Heart right ventricle (tissue), 16 donors: ENCODE measurements around the gene CENATAC. TPM values are rescaled to one million over a fixed set of nuclear protein-coding genes. Genes with fewer than 3 reads are reported as not detected.

ENCODE experiments used
- ATAC-seq, 8 donors: fragments of 200-7000 bp; cut with Tn5 transposase; one replicate each; pipeline ENCODE4 v1.9.1; 2020; ENCODE audit warnings: mild to moderate bottlenecking in 8 of 8, moderate library complexity in 8 of 8, moderate number of reproducible peaks in 1 of 8
- DNase-seq, 2 donors: peaks; one replicate each; pipeline ENCODE4 v3.0.0-alpha.2; 2020
- H3K27ac ChIP-seq, 10 donors: fragments of 200-600 bp; sonication (generic) in 2 of 10; one replicate each; pipeline versions ENCODE4 v1.5.0 to v1.8.0; 2020 to 2022; ENCODE audit warnings: mild to moderate bottlenecking in 3 of 10
- H3K27me3 ChIP-seq, 7 donors: fragments of 200-600 bp; one replicate each; pipeline ENCODE4 v1.8.0; 2021 to 2022; ENCODE audit warnings: mild to moderate bottlenecking in 2 of 7
- H3K36me3 ChIP-seq, 9 donors: fragments of 200-600 bp; sonication (generic) in 1 of 9; one replicate each; pipeline versions ENCODE4 v1.5.0 to v1.8.0; 2020 to 2022; ENCODE audit warnings: mild to moderate bottlenecking in 2 of 9
- H3K4me1 ChIP-seq, 9 donors: fragments of 200-600 bp; sonication (generic) in 1 of 9; one replicate each; pipeline versions ENCODE4 v1.5.0 to v1.8.0; 2020 to 2022; ENCODE audit warnings: mild to moderate bottlenecking in 4 of 9
- H3K4me3 ChIP-seq, 10 donors: fragments of 200-600 bp; sonication (generic) in 2 of 10; one replicate each; pipeline versions ENCODE4 v1.5.0 to v1.8.0; 2020 to 2022; ENCODE audit warnings: mild to moderate bottlenecking in 7 of 10, moderate library complexity in 2 of 10
- H3K9me3 ChIP-seq, 11 donors: fragments of 200-600 bp in 10 of 11; sonication (generic) in 2 of 11; one replicate each; pipeline versions ENCODE4 v1.5.0 to v1.8.0; 2013 to 2022; ENCODE audit warnings: mild to moderate bottlenecking in 2 of 11, control low read depth in 1 of 11, moderate library complexity in 1 of 11
- WGBS, 2 donors: extraction: QIAGEN DNeasy Blood & Tissue Kit; methylation state at CpG; one replicate each; pipeline ENCODE4 v1.1.7; 2013; ENCODE audit warnings: inconsistent platforms in 1 of 2; 5-methylcytosine and 5-hydroxymethylcytosine counted together
- intact Hi-C, 10 donors: fragments of 100-400 bp; cut with DNase I; formaldehyde crosslinking; loops; one replicate each; pipeline versions ENCODE4 v1.11.1 to v1.14.2; 2022
- polyA plus RNA-seq, 2 donors: library from polyadenylated mRNA; stranded (reverse); fragments of 200-250 nt; gene quantifications; one replicate each; pipeline ENCODE4 v1.2.3, GENCODE V29; 2013
- total RNA-seq, 10 donors: library from RNA; stranded (reverse); fragmentation: NEBNext Ultra II Directional in 3 of 10; extraction: Animal tissue kit (Norgen Biotek cat#: 25700) in 3 of 10; gene quantifications; one replicate each; pipeline versions ENCODE4 v1.2.1 to v1.2.4, GENCODE V29; 2021 to 2023
- TF ChIP-seq, protein P1 (sequence below), 9 donors: fragments of 200-600 bp; sonication (generic) in 2 of 9; IDR thresholded peaks; one replicate each; pipeline versions ENCODE4 v1.5.0 to v1.8.0; 2021 to 2022; ENCODE audit warnings: antibody characterized with exemption in 9 of 9, mild to moderate bottlenecking in 5 of 9, moderate library complexity in 1 of 9
- donor health status: Arrhythmogenic right ventricular cardiomyopathy.
- donor health status: ischemic (EF 13 %, LVEDD 7.1; RV severe dilation, severe dysfunction).
- donor health status: healthy with polysubstance abuse.
- donor health status: DM: no; HTN: yes; CAD: no.
- donor health status: DM: no; HTN: no; CAD: no.
- donor health status: ischemic (EF 25% LVEDD 6.9; RV normal size, moderate dysfunction).
- donor health status: ischemic (EF 25% LVEDD 5.7; RV mildly dilated, moderate dysfunction).
- donor health status: healthy.
- donor health status: DM: yes; HTN: yes; CAD: no.
- donor health status: Ischemic cardiomyopathy.
- donor health status: ischemic (EF 35%, LVEDD 5.7; RV mildly dilated, moderate dysfunction).
- donor health status: nonischemic (EF 11% LVEDD 7.7; RV severe dilation, severe dysfunction).
- donor health status: DM: yes; HTN: yes; CAD: no.
- donor health status: PGD.
- donor health status: ischemic (EF 29% LVEDD 5.4; RV normal size, mild dysfunction).
- donor health status: nonischemic (EF 23%, LVEDD 6.1; RV moderate dilation, normal function).

Gene CENATAC
- total and polyA plus RNA-seq, 12 donors: 7.8 to 85.2 (median 11.3) TPM

DNA sequence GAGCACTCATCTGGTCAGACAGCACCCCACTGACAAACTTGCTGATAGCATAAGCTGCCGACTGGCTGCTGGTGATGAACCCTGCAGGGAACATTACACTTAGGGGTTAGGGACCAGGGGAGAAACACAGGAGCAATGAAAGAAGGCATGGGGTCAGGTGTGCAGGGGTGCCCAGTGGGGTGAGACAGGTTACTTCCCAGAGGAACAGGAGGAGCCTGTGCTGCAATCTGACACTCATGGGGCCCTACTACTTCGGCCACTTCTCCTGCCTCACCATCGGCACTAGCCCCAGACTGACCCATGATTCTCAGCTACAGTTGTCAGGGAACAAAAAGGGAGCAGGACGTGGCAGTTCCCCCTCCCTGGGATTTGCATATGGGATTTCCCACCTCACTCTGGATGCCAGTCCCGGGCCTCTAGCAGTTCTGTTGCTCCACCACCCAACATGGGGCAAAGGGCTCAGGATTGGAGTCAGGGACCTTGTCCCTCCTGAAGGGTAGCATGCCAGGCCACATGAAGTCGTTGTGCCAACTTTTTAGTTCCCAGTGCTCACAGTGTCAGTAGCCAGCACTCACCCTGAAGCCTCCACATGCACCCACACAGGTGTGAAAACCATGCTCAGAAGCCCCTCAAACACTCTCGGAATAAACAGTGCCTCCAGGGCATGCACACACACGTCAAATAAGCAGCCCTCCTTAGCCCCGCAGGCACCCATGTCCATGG lies 30.6 kb downstream of the CENATAC start:
- Histone ChIP-seq H3K9me3 (no peaks in the 10 kb centered on the region), H3K36me3 (peaks cover 0 to 44% (median 11%) of the 10 kb centered on the region in 9 donors), H3K4me1 (peaks cover 13 to 49% (median 39%) of the 10 kb centered on the region in 9 donors), H3K4me3 (no peak overlapping the region), H3K27ac (peak overlapping the region in 4 of 10 donors; percentile 25 to 86 (median 60)), H3K27me3 (no peaks in the 10 kb centered on the region)
- no peak for DNase-seq
- WGBS, 2 donors: 81 to 83% methylated on average over 9 of the region's 9 CpGs
- intact Hi-C loops: no loop called here
- TF ChIP-seq, protein P1, sequence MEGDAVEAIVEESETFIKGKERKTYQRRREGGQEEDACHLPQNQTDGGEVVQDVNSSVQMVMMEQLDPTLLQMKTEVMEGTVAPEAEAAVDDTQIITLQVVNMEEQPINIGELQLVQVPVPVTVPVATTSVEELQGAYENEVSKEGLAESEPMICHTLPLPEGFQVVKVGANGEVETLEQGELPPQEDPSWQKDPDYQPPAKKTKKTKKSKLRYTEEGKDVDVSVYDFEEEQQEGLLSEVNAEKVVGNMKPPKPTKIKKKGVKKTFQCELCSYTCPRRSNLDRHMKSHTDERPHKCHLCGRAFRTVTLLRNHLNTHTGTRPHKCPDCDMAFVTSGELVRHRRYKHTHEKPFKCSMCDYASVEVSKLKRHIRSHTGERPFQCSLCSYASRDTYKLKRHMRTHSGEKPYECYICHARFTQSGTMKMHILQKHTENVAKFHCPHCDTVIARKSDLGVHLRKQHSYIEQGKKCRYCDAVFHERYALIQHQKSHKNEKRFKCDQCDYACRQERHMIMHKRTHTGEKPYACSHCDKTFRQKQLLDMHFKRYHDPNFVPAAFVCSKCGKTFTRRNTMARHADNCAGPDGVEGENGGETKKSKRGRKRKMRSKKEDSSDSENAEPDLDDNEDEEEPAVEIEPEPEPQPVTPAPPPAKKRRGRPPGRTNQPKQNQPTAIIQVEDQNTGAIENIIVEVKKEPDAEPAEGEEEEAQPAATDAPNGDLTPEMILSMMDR (IDR thresholded peaks at IDR 0.05): no peak
- no peak for ATAC-seq

DNA sequence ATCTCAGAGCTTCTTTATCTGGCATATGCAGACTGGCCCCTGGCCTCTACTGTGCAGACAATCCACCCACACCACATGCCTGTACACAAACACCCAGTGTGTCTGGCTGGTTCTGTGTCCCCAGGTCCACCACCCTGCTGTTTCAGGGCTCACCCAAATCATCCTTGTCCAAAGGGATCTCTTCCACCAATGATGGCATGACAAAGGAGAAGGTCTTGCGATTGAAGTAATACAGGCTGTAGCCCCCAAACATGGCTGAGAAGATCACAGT lies 31.1 kb downstream of the CENATAC start:
- TF ChIP-seq, protein P1 (IDR thresholded peaks at IDR 0.05): no peak
- H3K4me3 ChIP-seq: peak overlapping the region in 1 of 10 donors; percentile 86
- no peaks in the 10 kb centered on the region for H3K27me3 ChIP-seq
- 89 to 95% methylated on average over 1 of the region's 1 CpG for WGBS, 2 donors
- DNase-seq (no peak), ATAC-seq (no peak)
- peaks cover 0 to 39% (median 8%) of the 10 kb centered on the region in 9 donors for H3K36me3 ChIP-seq
- intact Hi-C loops: no loop called here
- no peaks in the 10 kb centered on the region for H3K9me3 ChIP-seq
- H3K27ac ChIP-seq: peak overlapping the region in 4 of 10 donors; percentile 25 to 86 (median 60)
- peaks cover 13 to 47% (median 39%) of the 10 kb centered on the region in 9 donors for H3K4me1 ChIP-seq

DNA sequence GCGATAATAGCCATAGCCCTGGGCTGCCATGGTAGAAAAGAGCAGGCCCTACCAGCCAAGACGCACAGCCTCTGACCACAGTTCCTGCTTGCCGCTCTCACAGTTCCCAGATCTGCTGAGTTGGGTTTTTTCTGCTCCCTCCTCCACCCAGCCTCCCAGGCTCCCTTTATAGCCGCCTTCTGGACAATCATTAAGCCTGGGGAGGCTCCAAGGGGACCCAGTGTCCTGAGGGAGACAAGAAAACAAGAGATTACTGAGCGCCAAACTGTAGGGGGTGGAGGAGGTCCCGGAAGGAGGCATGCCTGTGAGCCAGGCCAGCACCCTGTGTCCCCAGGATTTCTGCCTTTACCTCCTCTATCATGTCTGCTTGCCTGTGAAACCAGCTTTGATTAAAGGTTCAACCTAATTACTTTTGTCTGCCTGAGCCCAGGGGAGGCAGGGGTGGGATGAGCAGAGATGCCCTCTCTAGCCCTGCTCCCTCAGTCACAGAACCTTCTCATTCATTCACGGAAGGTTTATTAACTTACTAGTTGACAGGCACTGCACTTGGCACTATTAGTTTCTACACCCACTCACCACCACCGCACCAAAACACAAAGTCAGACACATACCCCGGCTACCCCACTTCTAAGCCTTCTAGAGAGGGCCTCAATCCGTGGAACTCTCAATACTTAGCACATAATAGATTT lies 31.5 kb downstream of the CENATAC start:
- Histone ChIP-seq H3K9me3 (no peaks in the 10 kb centered on the region), H3K27ac (peak overlapping the region in 8 of 10 donors; percentile 30 to 86 (median 73)), H3K4me1 (peaks cover 11 to 42% (median 34%) of the 10 kb centered on the region in 9 donors), H3K4me3 (peak overlapping the region in 9 of 10 donors; percentile 67 to 89 (median 81)), H3K27me3 (no peaks in the 10 kb centered on the region), H3K36me3 (peaks cover 0 to 35% (median 3%) of the 10 kb centered on the region in 9 donors)
- intact Hi-C loops: loop anchor here in 1 of 10 donors (2.0 kb wide), 1 partner anchor 65 kb away; a partner anchor contains a TSS
- peak in 4 of 8 donors; percentile 1 to 19 (median 11) for ATAC-seq
- TF ChIP-seq, protein P1 (IDR thresholded peaks at IDR 0.05): no peak
- DNase-seq: peak in 1 of 2 donors; percentile 21
- WGBS, 2 donors: 71 to 73% methylated on average over 10 of the region's 10 CpGs

DNA sequence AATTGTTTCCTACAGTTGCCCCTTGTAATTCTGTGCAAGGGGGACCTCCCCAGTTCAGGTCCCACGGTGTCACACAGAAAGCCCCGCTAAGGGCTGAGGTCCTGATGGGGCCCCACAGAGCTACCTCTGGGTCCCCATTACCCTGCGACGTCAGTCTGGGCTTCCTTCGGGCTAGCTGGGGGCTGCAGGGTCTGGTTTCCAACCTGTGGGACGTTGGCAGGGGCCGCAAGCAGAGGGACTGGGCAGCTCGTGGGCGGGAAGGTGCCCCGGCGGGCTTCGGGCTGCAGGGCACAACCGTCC lies 32.0 kb downstream of the CENATAC start:
- H3K36me3 ChIP-seq: peaks cover 0 to 30% (median 0%) of the 10 kb centered on the region in 9 donors
- no peak for DNase-seq
- peak in 1 of 8 donors; percentile 45 for ATAC-seq
- H3K27ac ChIP-seq: peak overlapping the region in 9 of 10 donors; percentile 30 to 86 (median 73)
- 7% methylated on average over 13 of the region's 13 CpGs for WGBS, 2 donors
- intact Hi-C loops: loop anchor here in 1 of 10 donors (2.0 kb wide), 1 partner anchor 65 kb away; a partner anchor contains a TSS
- H3K27me3 ChIP-seq: no peaks in the 10 kb centered on the region
- TF ChIP-seq, protein P1 (IDR thresholded peaks at IDR 0.05): no peak
- H3K4me3 ChIP-seq: peak overlapping the region; percentile 67 to 89 (median 80)
- no peaks in the 10 kb centered on the region for H3K9me3 ChIP-seq
- H3K4me1 ChIP-seq: peaks cover 9 to 37% (median 29%) of the 10 kb centered on the region in 9 donors
